K562 (cell line): ENCODE results near the gene MAPK1IP1L. TPM values are rescaled to one million over a fixed set of nuclear protein-coding genes. Genes with fewer than 3 reads are reported as not detected.

Experiments
- DDX20 ChIP-seq: fragments of 450-650 bp; IDR thresholded peaks from 2 replicates; pipeline ENCODE4 v1.6.1; 2016; ENCODE audit warnings: missing genetic modification characterization, low read depth, mild to moderate bottlenecking, missing compliant biosample characterization, moderate library complexity
- DNMT1 ChIP-seq: fragments of 450-650 bp; IDR thresholded peaks from 2 replicates; pipeline ENCODE4 v1.6.1; 2016; ENCODE audit warnings: antibody characterized with exemption, mild to moderate bottlenecking
- HLTF ChIP-seq: fragments of 450-650 bp; IDR thresholded peaks from 2 replicates; pipeline ENCODE4 v1.6.1; 2016
- MCM3 ChIP-seq: fragments of 450-650 bp; IDR thresholded peaks from 2 replicates; pipeline ENCODE4 v1.6.1; 2016
- NONO ChIP-seq, 2 experiments: fragments of 200-400 bp in 1 of 2; fragments of 450-650 bp in 1 of 2; formaldehyde crosslinking in 1 of 2; IDR thresholded peaks; 2 replicates each; pipeline ENCODE4 v1.6.1; 2017; ENCODE audit warnings: low read depth in 2 of 2, mild to moderate bottlenecking in 2 of 2, moderate library complexity in 2 of 2, low read length in 1 of 2
- SMAD3 ChIP-seq: fragments of 450-650 bp; formaldehyde crosslinking; conservative IDR thresholded peaks from 2 replicates; pipeline ENCODE4 v1.4.0; 2020; ENCODE audit warnings: mild to moderate bottlenecking
- SRF ChIP-seq, 2 experiments: fragments of 250-450, 450-650 bp in 1 of 2; sonication (Bioruptor Pico) in 1 of 2; sonication (generic) in 1 of 2; formaldehyde crosslinking; IDR thresholded peaks; 2 replicates each; pipeline versions ENCODE4 v1.5.0 to v1.5.1; 2020 to 2022; ENCODE audit warnings: mild to moderate bottlenecking in 1 of 2, missing genetic modification reagents in 1 of 2
- SRSF7 ChIP-seq: fragments of 200-400 bp; formaldehyde crosslinking; optimal IDR thresholded peaks from 2 replicates; pipeline ENCODE3; 2017; ENCODE audit warnings: mild to moderate bottlenecking, low read depth, low read length
- TAL1 ChIP-seq: fragments of 450-650 bp; IDR thresholded peaks from 2 replicates; pipeline ENCODE4 v1.6.1; 2016; ENCODE audit warnings: mild to moderate bottlenecking
- YBX1 ChIP-seq: fragments of 450-650 bp; IDR thresholded peaks from 2 replicates; pipeline ENCODE4 v1.7.1; 2016; ENCODE audit warnings: mild to moderate bottlenecking
- ZNF140 ChIP-seq: fragments of 250-450 bp; sonication (Bioruptor Pico); IDR thresholded peaks from 2 replicates; pipeline ENCODE4 v1.8.0; 2021; ENCODE audit warnings: moderate library complexity, mild to moderate bottlenecking, inconsistent platforms
- ZNF311 ChIP-seq: fragments of 250-450 bp; sonication (Bioruptor Pico); IDR thresholded peaks from 2 replicates; pipeline ENCODE4 v1.4.0; 2020; ENCODE audit warnings: mild to moderate bottlenecking, moderate library complexity
- ZNF780A ChIP-seq: fragments of 250-450 bp; sonication (Bioruptor Pico); IDR thresholded peaks from 2 replicates; pipeline ENCODE4 v1.5.0; 2021; ENCODE audit warnings: mild to moderate bottlenecking
- polyA plus RNA-seq, 8 experiments: library from polyadenylated mRNA; depleted of rRNA in 4 of 8; stranded (reverse) in 5 of 8; unstranded in 3 of 8; fragments of >200 nt; fragmentation: Nextera tagmentation in 2 of 8; fragmentation: Illumina TruSeq in 1 of 8; extraction: Ambion mirVana in 2 of 8; extraction: Trizol in 1 of 8; gene quantifications; 2 replicates each; pipeline versions ENCODE4 v1.2.1 to v1.2.3, GENCODE V29; 2011 to 2014; ENCODE audit warnings: inconsistent platforms in 1 of 8, missing spikeins in 1 of 8
- total RNA-seq, 7 experiments: library from RNA; depleted of rRNA in 6 of 7; stranded (reverse); fragments of >200 nt in 6 of 7; fragmentation: Illumina TruSeq in 2 of 7; extraction: Trizol in 2 of 7; gene quantifications; 2 replicates each; pipeline versions ENCODE4 v1.2.1 to v1.2.3, GENCODE V29; 2011 to 2021; ENCODE audit warnings: low replicate concordance in 1 of 7
- TF ChIP-seq, protein P1 (sequence below): fragments of 450-650 bp; IDR thresholded peaks from 2 replicates; pipeline ENCODE4 v1.6.1; 2018; ENCODE audit not compliant: partially characterized antibody
- TF ChIP-seq, protein P2 (sequence below): fragments of 250-450 bp; sonication (Bioruptor Pico); IDR thresholded peaks from 2 replicates; pipeline ENCODE4 v1.4.0; 2020; ENCODE audit warnings: mild to moderate bottlenecking, moderate library complexity
- TF ChIP-seq, protein P3 (sequence below): sonication (generic); formaldehyde crosslinking; IDR thresholded peaks from 2 replicates; pipeline ENCODE4 v1.8.1; 2023; ENCODE audit warnings: mild to moderate bottlenecking, missing genetic modification reagents, moderate library complexity
- TF ChIP-seq, protein P4 (sequence below): fragments of 450-650 bp; formaldehyde crosslinking; IDR thresholded peaks from 2 replicates; pipeline ENCODE4 v1.4.0; 2022; ENCODE audit warnings: missing genetic modification characterization
- TF ChIP-seq, protein P5 (sequence below), 2 experiments: fragments of 450-650 bp in 1 of 2; IDR thresholded peaks; 2 replicates each; pipeline ENCODE4 v1.6.1; 2011 to 2017; ENCODE audit warnings: low read depth in 2 of 2, antibody characterized with exemption in 1 of 2, borderline replicate concordance in 1 of 2, low read length in 1 of 2, mild to moderate bottlenecking in 1 of 2, mixed read lengths in 1 of 2; ENCODE audit not compliant: control insufficient read depth in 1 of 2

Gene MAPK1IP1L
- total and polyA plus RNA-seq, 9 of the 15 experiments (the other 6 are each of a cell fraction or from before 2014, with no cell fraction given): 32.7 to 99.4 (median 49.8) TPM

DNA sequence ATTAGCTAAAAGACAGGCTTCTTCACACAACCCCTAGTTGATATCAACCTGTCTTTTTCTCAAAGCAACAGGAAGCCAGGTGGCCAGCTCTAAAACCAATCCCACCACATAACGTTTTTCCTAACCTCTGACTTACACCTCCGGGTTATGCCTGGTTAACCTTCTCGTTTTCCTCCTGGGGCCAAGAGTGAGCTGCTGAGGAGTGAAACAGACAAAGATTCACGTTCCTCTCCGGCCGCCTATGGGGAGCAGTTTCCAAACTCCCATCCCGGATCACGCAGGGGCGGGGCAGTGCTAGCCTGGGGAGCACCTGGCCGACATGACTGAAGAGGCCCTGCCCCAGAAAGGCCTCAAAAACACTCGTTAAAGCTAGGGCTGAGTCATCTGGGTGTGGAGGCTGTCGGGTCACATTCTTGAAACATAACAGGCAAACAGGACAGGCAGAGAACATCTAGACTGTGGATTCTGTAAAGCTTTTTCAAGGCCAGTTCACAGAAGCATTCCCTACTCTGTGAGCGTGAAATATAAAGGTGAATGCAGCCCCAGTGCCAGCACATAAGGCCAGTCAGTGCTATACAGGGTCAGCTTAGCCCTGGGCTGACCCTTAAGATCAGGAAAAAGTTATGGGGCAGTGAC, 51.7 kb downstream of the MAPK1IP1L start (continued):
- TF ChIP-seq SMAD3 (no peak), SRSF7 (no peak), DNMT1 (no peak), ZNF140 (CRISPR knock-in tag) (no peak), TAL1 (no peak), MCM3 (no peak), DDX20 (tag) (no peak), ZNF780A (CRISPR knock-in tag) (no peak), HLTF (no peak), YBX1 (no peak), SRF (CRISPR knock-in tag; IDR thresholded peaks at IDR 0.05) (0 out of 4 replicates have a peak, but pooled peaks of 1 of the 2 experiments have one; percentile 18), ZNF311 (CRISPR knock-in tag) (no peak), NONO (IDR thresholded peaks at IDR 0.05; ENCODE audit: low read depth in 2 of 2, low read length in 1 of 2) (no peak)
- TF ChIP-seq, protein P1, sequence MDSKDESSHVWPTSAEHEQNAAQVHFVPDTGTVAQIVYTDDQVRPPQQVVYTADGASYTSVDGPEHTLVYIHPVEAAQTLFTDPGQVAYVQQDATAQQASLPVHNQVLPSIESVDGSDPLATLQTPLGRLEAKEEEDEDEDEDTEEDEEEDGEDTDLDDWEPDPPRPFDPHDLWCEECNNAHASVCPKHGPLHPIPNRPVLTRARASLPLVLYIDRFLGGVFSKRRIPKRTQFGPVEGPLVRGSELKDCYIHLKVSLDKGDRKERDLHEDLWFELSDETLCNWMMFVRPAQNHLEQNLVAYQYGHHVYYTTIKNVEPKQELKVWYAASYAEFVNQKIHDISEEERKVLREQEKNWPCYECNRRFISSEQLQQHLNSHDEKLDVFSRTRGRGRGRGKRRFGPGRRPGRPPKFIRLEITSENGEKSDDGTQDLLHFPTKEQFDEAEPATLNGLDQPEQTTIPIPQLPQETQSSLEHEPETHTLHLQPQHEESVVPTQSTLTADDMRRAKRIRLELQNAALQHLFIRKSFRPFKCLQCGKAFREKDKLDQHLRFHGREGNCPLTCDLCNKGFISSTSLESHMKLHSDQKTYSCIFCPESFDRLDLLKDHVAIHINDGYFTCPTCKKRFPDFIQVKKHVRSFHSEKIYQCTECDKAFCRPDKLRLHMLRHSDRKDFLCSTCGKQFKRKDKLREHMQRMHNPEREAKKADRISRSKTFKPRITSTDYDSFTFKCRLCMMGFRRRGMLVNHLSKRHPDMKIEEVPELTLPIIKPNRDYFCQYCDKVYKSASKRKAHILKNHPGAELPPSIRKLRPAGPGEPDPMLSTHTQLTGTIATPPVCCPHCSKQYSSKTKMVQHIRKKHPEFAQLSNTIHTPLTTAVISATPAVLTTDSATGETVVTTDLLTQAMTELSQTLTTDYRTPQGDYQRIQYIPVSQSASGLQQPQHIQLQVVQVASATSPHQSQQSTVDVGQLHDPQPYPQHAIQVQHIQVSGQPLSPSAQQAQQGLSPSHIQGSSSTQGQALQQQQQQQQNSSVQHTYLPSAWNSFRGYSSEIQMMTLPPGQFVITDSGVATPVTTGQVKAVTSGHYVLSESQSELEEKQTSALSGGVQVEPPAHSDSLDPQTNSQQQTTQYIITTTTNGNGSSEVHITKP: no peak
- TF ChIP-seq, protein P2, sequence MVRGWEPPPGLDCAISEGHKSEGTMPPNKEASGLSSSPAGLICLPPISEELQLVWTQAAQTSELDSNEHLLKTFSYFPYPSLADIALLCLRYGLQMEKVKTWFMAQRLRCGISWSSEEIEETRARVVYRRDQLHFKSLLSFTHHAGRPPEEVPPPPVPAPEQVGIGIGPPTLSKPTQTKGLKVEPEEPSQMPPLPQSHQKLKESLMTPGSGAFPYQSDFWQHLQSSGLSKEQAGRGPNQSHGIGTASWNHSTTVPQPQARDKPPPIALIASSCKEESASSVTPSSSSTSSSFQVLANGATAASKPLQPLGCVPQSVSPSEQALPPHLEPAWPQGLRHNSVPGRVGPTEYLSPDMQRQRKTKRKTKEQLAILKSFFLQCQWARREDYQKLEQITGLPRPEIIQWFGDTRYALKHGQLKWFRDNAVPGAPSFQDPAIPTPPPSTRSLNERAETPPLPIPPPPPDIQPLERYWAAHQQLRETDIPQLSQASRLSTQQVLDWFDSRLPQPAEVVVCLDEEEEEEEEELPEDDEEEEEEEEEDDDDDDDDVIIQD: no peak
- TF ChIP-seq, protein P3, sequence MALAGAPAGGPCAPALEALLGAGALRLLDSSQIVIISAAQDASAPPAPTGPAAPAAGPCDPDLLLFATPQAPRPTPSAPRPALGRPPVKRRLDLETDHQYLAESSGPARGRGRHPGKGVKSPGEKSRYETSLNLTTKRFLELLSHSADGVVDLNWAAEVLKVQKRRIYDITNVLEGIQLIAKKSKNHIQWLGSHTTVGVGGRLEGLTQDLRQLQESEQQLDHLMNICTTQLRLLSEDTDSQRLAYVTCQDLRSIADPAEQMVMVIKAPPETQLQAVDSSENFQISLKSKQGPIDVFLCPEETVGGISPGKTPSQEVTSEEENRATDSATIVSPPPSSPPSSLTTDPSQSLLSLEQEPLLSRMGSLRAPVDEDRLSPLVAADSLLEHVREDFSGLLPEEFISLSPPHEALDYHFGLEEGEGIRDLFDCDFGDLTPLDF (CRISPR knock-in tag): no peak
- TF ChIP-seq, protein P4, sequence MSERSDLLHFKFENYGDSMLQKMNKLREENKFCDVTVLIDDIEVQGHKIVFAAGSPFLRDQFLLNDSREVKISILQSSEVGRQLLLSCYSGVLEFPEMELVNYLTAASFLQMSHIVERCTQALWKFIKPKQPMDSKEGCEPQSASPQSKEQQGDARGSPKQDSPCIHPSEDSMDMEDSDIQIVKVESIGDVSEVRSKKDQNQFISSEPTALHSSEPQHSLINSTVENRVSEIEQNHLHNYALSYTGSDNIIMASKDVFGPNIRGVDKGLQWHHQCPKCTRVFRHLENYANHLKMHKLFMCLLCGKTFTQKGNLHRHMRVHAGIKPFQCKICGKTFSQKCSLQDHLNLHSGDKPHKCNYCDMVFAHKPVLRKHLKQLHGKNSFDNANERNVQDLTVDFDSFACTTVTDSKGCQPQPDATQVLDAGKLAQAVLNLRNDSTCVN (CRISPR knock-in tag): no peak
- TF ChIP-seq, protein P5, sequence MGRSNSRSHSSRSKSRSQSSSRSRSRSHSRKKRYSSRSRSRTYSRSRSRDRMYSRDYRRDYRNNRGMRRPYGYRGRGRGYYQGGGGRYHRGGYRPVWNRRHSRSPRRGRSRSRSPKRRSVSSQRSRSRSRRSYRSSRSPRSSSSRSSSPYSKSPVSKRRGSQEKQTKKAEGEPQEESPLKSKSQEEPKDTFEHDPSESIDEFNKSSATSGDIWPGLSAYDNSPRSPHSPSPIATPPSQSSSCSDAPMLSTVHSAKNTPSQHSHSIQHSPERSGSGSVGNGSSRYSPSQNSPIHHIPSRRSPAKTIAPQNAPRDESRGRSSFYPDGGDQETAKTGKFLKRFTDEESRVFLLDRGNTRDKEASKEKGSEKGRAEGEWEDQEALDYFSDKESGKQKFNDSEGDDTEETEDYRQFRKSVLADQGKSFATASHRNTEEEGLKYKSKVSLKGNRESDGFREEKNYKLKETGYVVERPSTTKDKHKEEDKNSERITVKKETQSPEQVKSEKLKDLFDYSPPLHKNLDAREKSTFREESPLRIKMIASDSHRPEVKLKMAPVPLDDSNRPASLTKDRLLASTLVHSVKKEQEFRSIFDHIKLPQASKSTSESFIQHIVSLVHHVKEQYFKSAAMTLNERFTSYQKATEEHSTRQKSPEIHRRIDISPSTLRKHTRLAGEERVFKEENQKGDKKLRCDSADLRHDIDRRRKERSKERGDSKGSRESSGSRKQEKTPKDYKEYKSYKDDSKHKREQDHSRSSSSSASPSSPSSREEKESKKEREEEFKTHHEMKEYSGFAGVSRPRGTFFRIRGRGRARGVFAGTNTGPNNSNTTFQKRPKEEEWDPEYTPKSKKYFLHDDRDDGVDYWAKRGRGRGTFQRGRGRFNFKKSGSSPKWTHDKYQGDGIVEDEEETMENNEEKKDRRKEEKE (IDR thresholded peaks at IDR 0.05; ENCODE audit: borderline replicate concordance in 1 of 2, control insufficient read depth in 1 of 2, low read depth in 2 of 2, low read length in 1 of 2): no peak
